H1 (cell line): ENCODE results near the gene CFAP61. TPM values are rescaled to one million over a fixed set of nuclear protein-coding genes. Genes with fewer than 3 reads are reported as not detected.

Source experiments
- CTCF ChIA-PET: fragments of 300-600 bp; sonication (Branson Sonifier 250); formaldehyde crosslinking; loops from one replicate; lab custom pipeline; 2021; ENCODE audit not compliant: partially characterized antibody; lab: Charles Lee
- POLR2A ChIA-PET: fragments of 300-600 bp; sonication (Branson Sonifier 250); formaldehyde crosslinking; loops from one replicate; lab custom pipeline; 2021; ENCODE audit warnings: inconsistent platforms; ENCODE audit not compliant: partially characterized antibody; lab: Charles Lee
- DNase-seq, 2 experiments: peaks; one replicate each; pipeline versions ENCODE4 v3.0.0 to v3.0.0-alpha.2; 2010 to 2022; ENCODE audit warnings: low spot score in 2 of 2, low read depth in 1 of 2, mixed read lengths in 1 of 2
- FAIRE-seq: peaks from 2 replicates; lab custom pipeline; 2011; peaks lifted over from hg19 to GRCh38; lab: Jason Lieb, UNC
- H2AFZ ChIP-seq: 2 replicates; pipeline ENCODE4 v1.8.1; 2012; ENCODE audit warnings: low read length, inconsistent platforms
- H2AK5ac ChIP-seq: 2 replicates; pipeline ENCODE4 v1.6.1; 2013; ENCODE audit warnings: low read depth, low read length
- H2BK120ac ChIP-seq: replicated peaks from 2 replicates; pipeline ENCODE3; 2013; ENCODE audit warnings: low read depth, low read length, inconsistent platforms
- H2BK12ac ChIP-seq: 2 replicates; pipeline ENCODE4 v1.6.1; 2013; ENCODE audit warnings: low read depth, low read length
- H2BK15ac ChIP-seq: 2 replicates; pipeline ENCODE4 v1.6.1; 2013; ENCODE audit warnings: low read length
- H2BK20ac ChIP-seq: 2 replicates; pipeline ENCODE4 v1.6.1; 2013; ENCODE audit warnings: low read length
- H2BK5ac ChIP-seq: 2 replicates; pipeline ENCODE4 v1.6.1; 2013; ENCODE audit warnings: low read depth, low read length
- H3K14ac ChIP-seq: 2 replicates; pipeline ENCODE4 v1.6.1; 2013; ENCODE audit warnings: inconsistent platforms; ENCODE audit not compliant: insufficient read length
- H3K18ac ChIP-seq: 2 replicates; pipeline ENCODE4 v1.6.1; 2013; ENCODE audit warnings: low read length; ENCODE audit errors: extremely low read depth
- H3K23ac ChIP-seq: 2 replicates; pipeline ENCODE4 v1.6.1; 2013; ENCODE audit warnings: inconsistent platforms; ENCODE audit not compliant: insufficient read length
- H3K23me2 ChIP-seq: 2 replicates; pipeline ENCODE4 v1.6.1; 2013; ENCODE audit warnings: low read depth, low read length
- H3K27ac ChIP-seq: 2 replicates; pipeline ENCODE4 v1.6.1; 2011; ENCODE audit warnings: low read depth, low read length, inconsistent platforms
- H3K27me3 ChIP-seq, 4 experiments: replicated peaks in 1 of 4; 1 replicate in 1 of 4; 2 replicates in 3 of 4; pipeline versions ENCODE4 v1.6.1 to v1.8.1; 2011 to 2013; ENCODE audit warnings: low read length in 3 of 4, mild to moderate bottlenecking in 3 of 4, inconsistent platforms in 2 of 4, mixed read lengths in 2 of 4, moderate library complexity in 1 of 4; ENCODE audit not compliant: control insufficient read depth in 3 of 4, insufficient read depth in 3 of 4; ENCODE audit errors: extremely low read depth in 1 of 4
- H3K36me3 ChIP-seq, 4 experiments: 2 replicates each; pipeline versions ENCODE4 v1.6.1 to v1.8.1; 2011 to 2013; ENCODE audit warnings: mild to moderate bottlenecking in 4 of 4, low read length in 3 of 4, moderate library complexity in 2 of 4, control low read depth in 1 of 4, inconsistent platforms in 1 of 4; ENCODE audit not compliant: insufficient read depth in 4 of 4, control insufficient read depth in 2 of 4
- H3K4ac ChIP-seq: replicated peaks from 2 replicates; pipeline ENCODE3; 2013; ENCODE audit warnings: low read length, low read depth, mixed read lengths, inconsistent platforms; ENCODE audit not compliant: insufficient read length
- H3K4me1 ChIP-seq, 4 experiments: replicated peaks in 1 of 4; 1 replicate in 1 of 4; 2 replicates in 3 of 4; pipeline versions ENCODE4 v1.6.1 to v1.8.1; 2011 to 2013; ENCODE audit warnings: low read length in 3 of 4, inconsistent platforms in 2 of 4, mixed read lengths in 1 of 4; ENCODE audit not compliant: insufficient read depth in 4 of 4, control insufficient read depth in 3 of 4
- H3K4me2 ChIP-seq, 2 experiments: 2 replicates each; pipeline versions ENCODE4 v1.6.1 to v1.8.1; 2011 to 2013; ENCODE audit warnings: low read depth in 2 of 2, low read length in 2 of 2, control low read depth in 1 of 2, inconsistent platforms in 1 of 2, mild to moderate bottlenecking in 1 of 2; ENCODE audit not compliant: insufficient read depth in 1 of 2
- H3K4me3 ChIP-seq, 4 experiments: fragments of 200-600, 300-600 bp in 1 of 4; sonication (generic), shearing (Covaris generic), sonication (Bioruptor Twin) in 1 of 4; 2 replicates each; pipeline versions ENCODE4 v1.5.1 to v1.8.1; 2011 to 2016; ENCODE audit warnings: low read length in 4 of 4, low read depth in 3 of 4, control low read depth in 2 of 4, inconsistent platforms in 2 of 4, mild to moderate bottlenecking in 2 of 4, mixed read lengths in 1 of 4, moderate library complexity in 1 of 4; ENCODE audit not compliant: insufficient read depth in 2 of 4; ENCODE audit errors: extremely low read depth in 1 of 4
- H3K56ac ChIP-seq: replicated peaks from 2 replicates; pipeline ENCODE3; 2013; ENCODE audit warnings: low read depth, mild to moderate bottlenecking, mixed read lengths, low read length, inconsistent platforms; ENCODE audit not compliant: insufficient read length
- H3K79me1 ChIP-seq: 2 replicates; pipeline ENCODE4 v1.6.1; 2013; ENCODE audit warnings: low read depth, low read length, control low read depth
- H3K79me2 ChIP-seq, 2 experiments: 2 replicates each; pipeline versions ENCODE4 v1.6.1 to v1.8.1; 2012 to 2013; ENCODE audit warnings: low read length in 2 of 2, mild to moderate bottlenecking in 2 of 2, inconsistent platforms in 1 of 2; ENCODE audit not compliant: insufficient read depth in 2 of 2, control insufficient read depth in 1 of 2
- H3K9ac ChIP-seq, 4 experiments: replicated peaks in 1 of 4; 1 replicate in 1 of 4; 2 replicates in 3 of 4; pipeline versions ENCODE4 v1.6.1 to v1.8.1; 2011 to 2013; ENCODE audit warnings: low read depth in 3 of 4, low read length in 3 of 4, control low read depth in 2 of 4, mild to moderate bottlenecking in 2 of 4, moderate library complexity in 2 of 4, inconsistent platforms in 1 of 4; ENCODE audit errors: extremely low read depth in 1 of 4
- H3K9me3 ChIP-seq, 2 experiments: 2 replicates each; pipeline versions ENCODE4 v1.6.1 to v1.8.1; 2012 to 2013; ENCODE audit warnings: mild to moderate bottlenecking in 2 of 2, moderate library complexity in 2 of 2, control low read depth in 1 of 2, inconsistent platforms in 1 of 2, low read depth in 1 of 2, low read length in 1 of 2, mixed read lengths in 1 of 2; ENCODE audit not compliant: insufficient read depth in 2 of 2
- H4K20me1 ChIP-seq, 2 experiments: replicated peaks in 1 of 2; 2 replicates each; pipeline versions ENCODE3 to v1.8.1; 2011 to 2013; ENCODE audit warnings: inconsistent platforms in 2 of 2, low read length in 2 of 2, mild to moderate bottlenecking in 1 of 2; ENCODE audit not compliant: insufficient read depth in 2 of 2, control insufficient read depth in 1 of 2
- H4K5ac ChIP-seq: 2 replicates; pipeline ENCODE4 v1.6.1; 2013; ENCODE audit warnings: low read length, low read depth, mixed read lengths, inconsistent platforms; ENCODE audit not compliant: insufficient read length
- H4K8ac ChIP-seq: 2 replicates; pipeline ENCODE4 v1.8.0; 2013; ENCODE audit warnings: mild to moderate bottlenecking, moderate library complexity, low read length, inconsistent platforms; ENCODE audit not compliant: insufficient read depth; ENCODE audit errors: extremely low read depth
- H4K91ac ChIP-seq: replicated peaks from 2 replicates; pipeline ENCODE3; 2013; ENCODE audit warnings: low read length, mixed read lengths, inconsistent platforms; ENCODE audit not compliant: insufficient read length
- CHD2 ChIP-seq: IDR thresholded peaks from 2 replicates; pipeline ENCODE4 v1.6.1; 2012; ENCODE audit warnings: low read length, improper control_type of control experiment
- EP300 ChIP-seq, 2 experiments: IDR thresholded peaks; 1 replicate in 1 of 2; 2 replicates in 1 of 2; pipeline ENCODE4 v1.6.1; 2011 to 2012; ENCODE audit warnings: low read depth in 2 of 2, low read length in 2 of 2, mild to moderate bottlenecking in 2 of 2, borderline replicate concordance in 1 of 2, inconsistent platforms in 1 of 2, moderate library complexity in 1 of 2
- EZH2 ChIP-seq: fragments of 200-600 bp; sonication (generic); IDR thresholded peaks from 2 replicates; pipeline ENCODE4 v1.7.1; 2012; ENCODE audit warnings: low read depth, mild to moderate bottlenecking, moderate library complexity, low read length, inconsistent platforms; ENCODE audit not compliant: severe bottlenecking
- GABPA ChIP-seq: IDR thresholded peaks from 2 replicates; pipeline ENCODE4 v1.6.1; 2011; ENCODE audit warnings: mild to moderate bottlenecking, low read length, moderate library complexity, borderline replicate concordance; ENCODE audit not compliant: insufficient read depth
- GTF2F1 ChIP-seq: IDR thresholded peaks from 2 replicates; pipeline ENCODE4 v1.6.1; 2012; ENCODE audit warnings: low read depth, low read length, improper control_type of control experiment, borderline replicate concordance
- JUND ChIP-seq: IDR thresholded peaks from 2 replicates; pipeline ENCODE4 v1.6.1; 2011; ENCODE audit warnings: mild to moderate bottlenecking, improper control_type of control experiment, low read length
- KDM1A ChIP-seq: fragments of 200-600, 300-600 bp; sonication (generic); IDR thresholded peaks from 2 replicates; pipeline ENCODE4 v1.7.1; 2016; ENCODE audit warnings: mild to moderate bottlenecking, low read length, borderline replicate concordance
- MAFK ChIP-seq: IDR thresholded peaks from 2 replicates; pipeline ENCODE4 v1.6.1; 2012; ENCODE audit warnings: low read depth, mild to moderate bottlenecking, improper control_type of control experiment, low read length
- PHF8 ChIP-seq: fragments of 200-600 bp; sonication (generic); conservative IDR thresholded peaks from 2 replicates; pipeline ENCODE4 v1.7.1; 2012; ENCODE audit warnings: low read depth, mild to moderate bottlenecking, inconsistent platforms, low read length, moderate library complexity
- POU5F1 ChIP-seq: IDR thresholded peaks from 2 replicates; pipeline ENCODE4 v1.6.1; 2011; ENCODE audit warnings: low read depth, mild to moderate bottlenecking, low read length, moderate library complexity
- SP4 ChIP-seq: IDR thresholded peaks from 2 replicates; pipeline ENCODE4 v1.6.1; 2012; ENCODE audit warnings: low read length, inconsistent platforms
- TBP ChIP-seq: IDR thresholded peaks from 2 replicates; pipeline ENCODE4 v1.6.1; 2011; ENCODE audit warnings: low read depth, low read length, improper control_type of control experiment
- TCF12 ChIP-seq: IDR thresholded peaks from 2 replicates; pipeline ENCODE4 v1.6.1; 2011; ENCODE audit warnings: low read depth, mild to moderate bottlenecking, low read length
- YY1 ChIP-seq: IDR thresholded peaks from 2 replicates; pipeline ENCODE4 v1.6.1; 2011; ENCODE audit warnings: low read depth, mild to moderate bottlenecking, low read length
- WGBS, 2 experiments: shearing (Covaris generic) in 1 of 2; methylation state at CpG; one replicate each; pipeline versions ENCODE4 v1.1.6 to v1.1.7; 2013 to 2015; ENCODE audit warnings: low lambda C conversion rate in 2 of 2, mixed read lengths in 2 of 2, inconsistent platforms in 1 of 2, low coverage in 1 of 2, missing lambda C conversion rate in 1 of 2; ENCODE audit not compliant: insufficient replicate concordance in 2 of 2, insufficient coverage in 1 of 2, insufficient read length in 1 of 2; ENCODE audit errors: extremely low coverage in 1 of 2, missing lambda C conversion rate in 1 of 2; 5-methylcytosine and 5-hydroxymethylcytosine counted together
- polyA plus RNA-seq, 7 experiments: library from polyadenylated mRNA; depleted of rRNA in 3 of 7; stranded (reverse) in 5 of 7; unstranded in 2 of 7; fragments of >200 nt in 5 of 7; fragments of 200-250 nt in 2 of 7; gene quantifications; 1 replicate in 5 of 7; 2 replicates in 1 of 7; 4 replicates in 1 of 7; pipeline versions ENCODE4 v1.2.1 to v1.2.3, GENCODE V29; 2011 to 2013; ENCODE audit warnings: missing spikeins in 2 of 7, mixed read lengths in 2 of 7
- total RNA-seq: library from RNA; stranded (reverse); fragmentation: NEBNext Ultra II Directional; extraction: Animal tissue kit (Norgen Biotek cat#: 25700); gene quantifications from 2 replicates; pipeline ENCODE4 v1.2.1, GENCODE V29; 2021
- TF ChIP-seq, protein P1 (sequence below): IDR thresholded peaks from 2 replicates; pipeline ENCODE4 v1.6.1; 2012; ENCODE audit warnings: inconsistent platforms

The CFAP61 gene
- total and polyA plus RNA-seq, 2 of the 8 experiments (the other 6 are each of a cell fraction or from before 2014, with no cell fraction given): 0.29 to 0.61 TPM

DNA sequence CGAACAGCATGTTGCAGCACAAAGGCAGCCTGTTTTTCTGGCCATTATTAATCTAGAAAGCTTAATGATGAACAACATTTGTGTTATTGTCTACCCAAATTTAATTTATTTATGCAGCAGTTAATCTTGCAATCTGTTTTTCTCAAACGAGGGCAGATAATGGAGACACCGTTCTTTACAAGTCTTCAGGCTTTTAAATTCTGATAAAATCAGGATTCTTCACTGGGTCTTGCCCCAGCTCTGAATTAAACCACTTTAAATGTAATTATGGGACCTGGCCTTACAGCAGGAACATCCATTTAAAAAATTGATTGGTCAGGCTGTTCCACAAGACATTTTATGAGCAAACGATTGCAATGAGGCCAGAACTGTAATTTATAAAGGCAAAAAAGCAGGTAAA is 289.0 kb downstream of the CFAP61 start:
- CTCF ChIA-PET: interaction anchor here (0.9 to 2.4 kb wide), 3 partner anchors 9 to 20 kb away, joined by 3 to 8 read pairs (median 3); no protein-coding TSS in a partner anchor
- H4K91ac ChIP-seq: no peak overlapping the region
- no peak overlapping the region for H4K5ac ChIP-seq
- no peak overlapping the region for H2AK5ac ChIP-seq
- no peak for TF ChIP-seq EZH2
- TF ChIP-seq, protein P1, sequence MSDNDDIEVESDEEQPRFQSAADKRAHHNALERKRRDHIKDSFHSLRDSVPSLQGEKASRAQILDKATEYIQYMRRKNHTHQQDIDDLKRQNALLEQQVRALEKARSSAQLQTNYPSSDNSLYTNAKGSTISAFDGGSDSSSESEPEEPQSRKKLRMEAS: no peak
- TF ChIP-seq EP300 (IDR thresholded peaks at IDR 0.05; ENCODE audit: borderline replicate concordance in 1 of 2, low read depth in 2 of 2, low read length in 2 of 2): no peak
- TF ChIP-seq PHF8: no peak
- no peak for TF ChIP-seq MAFK
- no peak for TF ChIP-seq POU5F1
- no peak for TF ChIP-seq TCF12
- no peak for TF ChIP-seq JUND
- no peak for TF ChIP-seq CHD2
- TF ChIP-seq SP4: no peak
- no peak for TF ChIP-seq TBP
- no peak for TF ChIP-seq GTF2F1
- TF ChIP-seq GABPA: no peak
- TF ChIP-seq KDM1A: no peak
- no peak for TF ChIP-seq YY1
- TF ChIP-seq, all 59 proteins: peak for 0
- Histone ChIP-seq H3K36me3 (no peaks in the 10 kb centered on the region), H2BK5ac (no peak overlapping the region), H3K4me1 (no peaks in the 10 kb centered on the region), H3K27me3 (no peaks in the 10 kb centered on the region), H3K4me3 (no peak overlapping the region), H4K20me1 (no peaks in the 10 kb centered on the region), H4K8ac (no peak overlapping the region), H3K27ac (no peak overlapping the region), H3K4me2 (no peak overlapping the region), H2AFZ (no peak overlapping the region), H2BK12ac (no peak overlapping the region), H3K23ac (no peak overlapping the region), H3K4ac (no peak overlapping the region), H3K18ac (no peak overlapping the region), H2BK20ac (no peak overlapping the region), H3K14ac (no peak overlapping the region), H3K79me2 (no peaks in the 10 kb centered on the region), H3K56ac (no peak overlapping the region), H2BK15ac (no peak overlapping the region), H3K9ac (no peak overlapping the region), H3K23me2 (peaks cover 4% of the 10 kb centered on the region; the same call in 1 of the 2 replicates), H3K9me3 (peaks cover 0 to 2% of the 10 kb centered on the region in 2 experiments; a peak in 1 of 4 replicates), H2BK120ac (no peak overlapping the region), H3K79me1 (no peaks in the 10 kb centered on the region)
- no peak for FAIRE-seq
- 91% methylated on average over 4 of the region's 4 CpGs; no CpG with 5 or more reads in 1 of the 2 experiments for WGBS, 2 experiments
- DNase-seq: no peak
- POLR2A ChIA-PET: no interaction called here
